Loucy (cell line): ENCODE measurements around the gene TBC1D1.

Experiments
- H2AFZ ChIP-seq: fragments of 200-600 bp; sonication (generic); 2 replicates; pipeline ENCODE4 v1.6.0; 2016; ENCODE audit warnings: antibody characterized with exemption, mild to moderate bottlenecking, low read length, moderate library complexity
- H3F3A ChIP-seq: fragments of 200-600 bp; 2 replicates; pipeline ENCODE4 v1.6.0; 2016; ENCODE audit warnings: antibody characterized with exemption, low read depth, mild to moderate bottlenecking
- H3K27me3 ChIP-seq: fragments of 200-600 bp; sonication (generic); 2 replicates; pipeline ENCODE4 v1.6.1; 2014; ENCODE audit warnings: low read length, mild to moderate bottlenecking; ENCODE audit not compliant: insufficient read depth, poor library complexity, severe bottlenecking
- H3K36me3 ChIP-seq: fragments of 200-600 bp; sonication (generic); 2 replicates; pipeline ENCODE4 v1.6.1; 2016; ENCODE audit warnings: low read length; ENCODE audit not compliant: insufficient read depth
- H3K4me1 ChIP-seq: fragments of 200-600 bp; sonication (generic); 2 replicates; pipeline ENCODE4 v1.5.1; 2014; ENCODE audit warnings: low read length, mild to moderate bottlenecking; ENCODE audit not compliant: insufficient read depth, poor library complexity, severe bottlenecking
- H3K4me2 ChIP-seq: fragments of 200-600 bp; sonication (generic); 2 replicates; pipeline ENCODE4 v1.6.0; 2014; ENCODE audit warnings: antibody characterized with exemption, low read length, low read depth, mild to moderate bottlenecking; ENCODE audit not compliant: poor library complexity, severe bottlenecking
- H3K4me3 ChIP-seq: fragments of 200-600 bp; sonication (generic); 2 replicates; pipeline ENCODE4 v1.5.1; 2014; ENCODE audit warnings: low read length, mild to moderate bottlenecking, mixed read lengths; ENCODE audit not compliant: poor library complexity, severe bottlenecking
- H3K79me2 ChIP-seq: fragments of 200-600 bp; sonication (generic); 2 replicates; pipeline ENCODE4 v1.6.1; 2014; ENCODE audit warnings: low read length; ENCODE audit not compliant: insufficient read depth
- H3K9ac ChIP-seq: fragments of 200-600 bp; sonication (generic); 2 replicates; pipeline ENCODE4 v1.6.0; 2014; ENCODE audit warnings: mild to moderate bottlenecking, low read depth, low read length, moderate library complexity; ENCODE audit not compliant: poor library complexity, severe bottlenecking
- H3K9me2 ChIP-seq: fragments of 200-600 bp; sonication (generic); replicated peaks from 2 replicates; pipeline ENCODE4 v1.6.1; 2016; ENCODE audit warnings: low read depth, low read length, mixed read lengths
- H3K9me3 ChIP-seq: fragments of 200-600 bp; sonication (generic); 2 replicates; pipeline ENCODE4 v1.6.1; 2014; ENCODE audit warnings: mild to moderate bottlenecking, antibody characterized with exemption, low read length, low read depth; ENCODE audit not compliant: insufficient read depth
- H4K20me1 ChIP-seq: fragments of 200-600 bp; sonication (generic); 2 replicates; pipeline ENCODE4 v1.6.0; 2014; ENCODE audit warnings: antibody characterized with exemption, low read length, mild to moderate bottlenecking; ENCODE audit not compliant: insufficient read depth, poor library complexity, severe bottlenecking
- EZH2phosphoT487 ChIP-seq: fragments of 200-600 bp; IDR thresholded peaks from 2 replicates; pipeline ENCODE4 v1.6.1; 2018; ENCODE audit warnings: antibody characterized with exemption, mild to moderate bottlenecking, moderate library complexity, borderline replicate concordance
- TF ChIP-seq, protein P1 (sequence below): fragments of 200-600 bp; sonication (generic); conservative IDR thresholded peaks from 2 replicates; pipeline ENCODE4 v1.5.1; 2014; ENCODE audit warnings: mild to moderate bottlenecking, antibody characterized with exemption, low read length

Gene TBC1D1

GRCh38 chr4:38013461-38014366 is 122.8 kb downstream of the TBC1D1 start:
- H2AFZ ChIP-seq, result no peak overlapping the region
- peaks cover 32% of the 10 kb centered on the region; the same call in 1 of the 2 replicates for H3K36me3 ChIP-seq
- H3K4me3 ChIP-seq, result no peak overlapping the region
- no peaks in the 10 kb centered on the region for H4K20me1 ChIP-seq
- H3K9me3 ChIP-seq, result no peaks in the 10 kb centered on the region
- no peaks in the 10 kb centered on the region for H3F3A ChIP-seq
- no peaks in the 10 kb centered on the region for H3K4me1 ChIP-seq
- no peaks in the 10 kb centered on the region for H3K9me2 ChIP-seq
- no peak for TF ChIP-seq EZH2phosphoT487
- TF ChIP-seq, protein P1, sequence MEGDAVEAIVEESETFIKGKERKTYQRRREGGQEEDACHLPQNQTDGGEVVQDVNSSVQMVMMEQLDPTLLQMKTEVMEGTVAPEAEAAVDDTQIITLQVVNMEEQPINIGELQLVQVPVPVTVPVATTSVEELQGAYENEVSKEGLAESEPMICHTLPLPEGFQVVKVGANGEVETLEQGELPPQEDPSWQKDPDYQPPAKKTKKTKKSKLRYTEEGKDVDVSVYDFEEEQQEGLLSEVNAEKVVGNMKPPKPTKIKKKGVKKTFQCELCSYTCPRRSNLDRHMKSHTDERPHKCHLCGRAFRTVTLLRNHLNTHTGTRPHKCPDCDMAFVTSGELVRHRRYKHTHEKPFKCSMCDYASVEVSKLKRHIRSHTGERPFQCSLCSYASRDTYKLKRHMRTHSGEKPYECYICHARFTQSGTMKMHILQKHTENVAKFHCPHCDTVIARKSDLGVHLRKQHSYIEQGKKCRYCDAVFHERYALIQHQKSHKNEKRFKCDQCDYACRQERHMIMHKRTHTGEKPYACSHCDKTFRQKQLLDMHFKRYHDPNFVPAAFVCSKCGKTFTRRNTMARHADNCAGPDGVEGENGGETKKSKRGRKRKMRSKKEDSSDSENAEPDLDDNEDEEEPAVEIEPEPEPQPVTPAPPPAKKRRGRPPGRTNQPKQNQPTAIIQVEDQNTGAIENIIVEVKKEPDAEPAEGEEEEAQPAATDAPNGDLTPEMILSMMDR, result no peak
- no peaks in the 10 kb centered on the region for H3K27me3 ChIP-seq
- peaks cover 5% of the 10 kb centered on the region; the same call in 1 of the 2 replicates for H3K79me2 ChIP-seq
- H3K4me2 ChIP-seq, result no peak overlapping the region
- H3K9ac ChIP-seq, result no peak overlapping the region

DNA sequence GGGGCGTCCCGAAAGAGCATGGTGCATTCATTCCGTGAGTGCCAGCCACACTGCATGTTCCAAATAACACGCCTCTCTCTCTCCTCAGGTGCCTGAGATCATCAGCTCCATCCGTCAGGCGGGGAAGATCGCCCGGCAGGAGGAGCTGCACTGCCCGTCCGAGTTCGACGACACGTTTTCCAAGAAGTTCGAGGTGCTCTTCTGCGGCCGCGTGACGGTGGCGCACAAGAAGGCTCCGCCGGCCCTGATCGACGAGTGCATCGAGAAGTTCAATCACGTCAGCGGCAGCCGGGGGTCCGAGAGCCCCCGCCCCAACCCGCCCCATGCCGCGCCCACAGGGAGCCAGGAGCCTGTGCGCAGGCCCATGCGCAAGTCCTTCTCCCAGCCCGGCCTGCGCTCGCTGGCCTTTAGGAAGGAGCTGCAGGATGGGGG is 123.6 kb downstream of the TBC1D1 start:
- Histone ChIP-seq H3K4me3 (no peak overlapping the region), H3K9me3 (no peaks in the 10 kb centered on the region)

DNA sequence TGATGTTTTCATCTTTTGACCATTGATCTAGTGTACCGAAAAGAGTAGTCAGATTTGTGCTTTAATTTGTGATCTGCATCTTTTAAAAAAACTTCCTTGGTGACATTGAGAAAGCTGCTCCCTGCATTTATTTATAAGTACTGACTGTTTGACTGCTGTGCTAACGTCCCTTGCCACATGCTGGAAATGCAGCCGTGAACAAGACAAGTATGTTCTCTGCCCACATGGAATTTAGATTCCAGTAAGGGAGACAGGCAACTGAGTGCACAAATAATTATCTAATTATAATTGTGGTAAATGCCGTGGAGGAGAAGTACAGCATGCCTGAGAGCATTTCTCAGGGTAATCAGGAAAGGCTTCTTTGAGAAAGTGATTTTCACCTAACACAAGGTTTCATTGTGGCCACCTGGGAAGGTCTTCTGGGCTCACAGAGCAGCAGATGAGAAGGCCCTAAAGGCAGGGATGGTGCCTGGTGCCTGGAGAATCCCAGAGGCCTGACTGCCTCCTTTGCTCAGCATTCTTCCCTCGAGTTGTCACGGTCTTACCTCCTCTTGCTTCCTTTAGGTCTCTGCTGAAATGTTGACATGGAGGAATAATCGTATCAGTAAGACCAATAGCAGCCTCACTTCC is 125.1 kb downstream of the TBC1D1 start:
- no peak overlapping the region for H3K4me3 ChIP-seq
- H2AFZ ChIP-seq, result no peak overlapping the region
- H4K20me1 ChIP-seq, result no peaks in the 10 kb centered on the region
- no peaks in the 10 kb centered on the region for H3K27me3 ChIP-seq
- peaks cover 40% of the 10 kb centered on the region; the same call in 1 of the 2 replicates for H3K36me3 ChIP-seq
- H3K4me2 ChIP-seq, result no peak overlapping the region
- no peak for TF ChIP-seq EZH2phosphoT487
- TF ChIP-seq, protein P1, result no peak
- no peaks in the 10 kb centered on the region for H3K9me3 ChIP-seq
- no peaks in the 10 kb centered on the region for H3F3A ChIP-seq
- H3K9me2 ChIP-seq, result no peaks in the 10 kb centered on the region
- H3K9ac ChIP-seq, result no peak overlapping the region
- no peaks in the 10 kb centered on the region; the same call in 1 of the 2 replicates for H3K79me2 ChIP-seq
- no peaks in the 10 kb centered on the region for H3K4me1 ChIP-seq

More for the DNA sequence above, 123.6 kb downstream of the TBC1D1 start:
- H3K4me1 ChIP-seq, result no peaks in the 10 kb centered on the region
- TF ChIP-seq, protein P1, result no peak
- TF ChIP-seq EZH2phosphoT487, result no peak
- H3F3A ChIP-seq, result no peaks in the 10 kb centered on the region
- no peaks in the 10 kb centered on the region for H3K27me3 ChIP-seq
- no peaks in the 10 kb centered on the region for H4K20me1 ChIP-seq
- H3K36me3 ChIP-seq, result peaks cover 32% of the 10 kb centered on the region; the same call in 1 of the 2 replicates
- H2AFZ ChIP-seq, result no peak overlapping the region
- no peaks in the 10 kb centered on the region for H3K9me2 ChIP-seq
- peaks cover 5% of the 10 kb centered on the region; the same call in 1 of the 2 replicates for H3K79me2 ChIP-seq
- no peak overlapping the region for H3K4me2 ChIP-seq
- no peak overlapping the region for H3K9ac ChIP-seq
